ENCODE results near the gene ARHGEF28.

Gene ARHGEF28

DNA sequence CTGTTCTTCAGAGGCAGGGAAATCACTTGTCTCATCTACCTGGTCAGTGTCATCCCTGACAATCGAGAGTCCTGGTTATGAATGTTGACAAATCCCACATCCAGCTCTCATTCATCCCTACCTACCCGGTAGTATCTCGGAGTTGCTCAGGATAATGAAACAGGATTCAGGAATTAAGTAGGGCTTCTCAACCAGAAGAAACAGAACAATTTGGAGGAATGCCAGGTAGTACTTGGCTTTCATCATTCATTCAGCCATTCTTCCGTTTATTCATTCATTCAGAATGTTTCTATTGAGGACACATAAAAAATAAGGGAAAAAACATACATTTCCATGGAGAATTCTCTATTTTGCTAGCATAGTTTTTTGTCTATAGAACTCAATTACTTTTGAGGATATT, 195.0 kb downstream of the ARHGEF28 start:
- no peak overlapping the region for H3K4me3 ChIP-seq (ENCODE audit: low read depth, low read length)
- TF ChIP-seq CTCF (conservative IDR thresholded peaks at IDR 0.05; ENCODE audit: low read depth, low read length) = no peak
- no peak for DNase-seq (ENCODE audit: low read depth)

GRCh38 chr5:73822278-73822988, 196.4 kb downstream of the ARHGEF28 start:
- no peak overlapping the region for H3K4me3 ChIP-seq (ENCODE audit: low read depth, low read length)
- DNase-seq (ENCODE audit: low read depth) = no peak
- TF ChIP-seq CTCF (conservative IDR thresholded peaks at IDR 0.05; ENCODE audit: low read depth, low read length) = no peak

DNA sequence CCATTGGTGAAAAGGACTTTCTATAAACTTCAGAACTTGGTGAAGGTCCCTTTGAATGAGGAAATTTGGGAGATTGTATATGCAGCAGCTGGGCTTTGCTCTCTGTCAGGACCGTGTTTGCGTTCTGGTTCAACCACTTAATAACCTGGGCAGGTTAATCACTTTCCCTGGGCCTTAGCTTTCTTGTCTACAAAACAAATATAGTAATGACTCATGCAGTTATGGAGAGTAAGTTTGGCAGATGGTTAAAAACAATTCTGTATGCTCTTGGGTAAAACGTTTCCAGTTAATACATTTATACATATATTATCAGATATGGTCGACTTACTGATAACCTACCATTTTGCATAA, 197.0 kb downstream of the ARHGEF28 start:
- H3K4me3 ChIP-seq (ENCODE audit: low read depth, low read length) = no peak overlapping the region
- TF ChIP-seq CTCF (conservative IDR thresholded peaks at IDR 0.05; ENCODE audit: low read depth, low read length) = no peak
- DNase-seq (ENCODE audit: low read depth) = peak; percentile 62

GRCh38 chr5:73823508-73823925, 197.5 kb downstream of the ARHGEF28 start:
- peak; percentile 82 for DNase-seq (ENCODE audit: low read depth)
- H3K4me3 ChIP-seq (ENCODE audit: low read depth, low read length) = no peak overlapping the region
- TF ChIP-seq CTCF (conservative IDR thresholded peaks at IDR 0.05; ENCODE audit: low read depth, low read length) = no peak

GRCh38 chr5:73825199-73825598, 199.2 kb downstream of the ARHGEF28 start:
- no peak for DNase-seq (ENCODE audit: low read depth)
- no peak for TF ChIP-seq CTCF (conservative IDR thresholded peaks at IDR 0.05; ENCODE audit: low read depth, low read length)
- H3K4me3 ChIP-seq (ENCODE audit: low read depth, low read length) = no peak overlapping the region

- DNase-seq (ENCODE audit: low read depth) = peak; percentile 39
- H3K4me3 ChIP-seq (ENCODE audit: low read depth, low read length) = no peak overlapping the region
- TF ChIP-seq CTCF (conservative IDR thresholded peaks at IDR 0.05; ENCODE audit: low read depth, low read length) = no peak
These were observed 199.7 kb downstream of the ARHGEF28 start for GRCh38 chr5:73825736-73826135.
